Thoracic aorta (tissue), 2 donors: ENCODE data around the gene STX2. TPM values are rescaled to one million over a fixed set of nuclear protein-coding genes. Genes with fewer than 3 reads are reported as not detected.

ENCODE experiments used
- ATAC-seq: fragments of 150-250 bp; one replicate; pipeline ENCODE4 v1.8.0; 2017; ENCODE audit warnings: low read depth; ENCODE audit not compliant: insufficient number of reproducible peaks, low FRiP score
- DNase-seq: peaks from one replicate; pipeline ENCODE4 v3.0.0-alpha.2; 2020; ENCODE audit warnings: low spot score
- H3K27ac ChIP-seq, 2 donors: fragments of 200-600 bp; sonication (generic); 1 replicate in 1 of 2; 2 replicates in 1 of 2; pipeline ENCODE4 v1.5.1; 2016; ENCODE audit warnings: mild to moderate bottlenecking in 2 of 2, moderate library complexity in 2 of 2
- H3K27me3 ChIP-seq: fragments of 200-600 bp; sonication (generic); replicated peaks from 2 replicates; pipeline ENCODE4 v1.6.0; 2016; ENCODE audit warnings: mild to moderate bottlenecking; ENCODE audit not compliant: insufficient read depth
- H3K36me3 ChIP-seq: fragments of 200-600 bp; sonication (generic); one replicate; pipeline ENCODE4 v1.5.1; 2016
- H3K4me1 ChIP-seq, 2 donors: fragments of 200-600 bp; sonication (generic); 1 replicate in 1 of 2; 2 replicates in 1 of 2; pipeline versions ENCODE4 v1.5.1 to v1.6.0; 2016; ENCODE audit warnings: low read depth in 2 of 2, mild to moderate bottlenecking in 1 of 2; ENCODE audit not compliant: control insufficient read depth in 1 of 2
- H3K4me3 ChIP-seq: fragments of 200-600 bp; sonication (generic); 2 replicates; pipeline ENCODE4 v1.5.1; 2016; ENCODE audit warnings: mild to moderate bottlenecking
- H3K9me3 ChIP-seq: fragments of 200-600 bp; sonication (generic); 2 replicates; pipeline ENCODE4 v1.5.1; 2016
- total RNA-seq, 2 donors: library from RNA; depleted of rRNA; stranded (reverse); fragments of >200 nt; gene quantifications; one replicate each; pipeline versions ENCODE4 v1.1.0 to v1.2.3, GENCODE V29; 2016
- TF ChIP-seq, protein P1 (sequence below): fragments of 200-600 bp; sonication (generic); IDR thresholded peaks from one replicate; pipeline ENCODE4 v1.5.1; 2019; ENCODE audit warnings: antibody characterized with exemption

The STX2 gene
- total RNA-seq, 2 donors from 2014 or later: 27.3 to 27.9 TPM

- H3K36me3 ChIP-seq: no peaks in the 10 kb centered on the region
- no peak for ATAC-seq
- peaks cover 0 to under 1% of the 10 kb centered on the region in 2 donors for H3K4me1 ChIP-seq
- H3K4me3 ChIP-seq: no peak overlapping the region
- H3K27me3 ChIP-seq: no peaks in the 10 kb centered on the region
- TF ChIP-seq, protein P1, sequence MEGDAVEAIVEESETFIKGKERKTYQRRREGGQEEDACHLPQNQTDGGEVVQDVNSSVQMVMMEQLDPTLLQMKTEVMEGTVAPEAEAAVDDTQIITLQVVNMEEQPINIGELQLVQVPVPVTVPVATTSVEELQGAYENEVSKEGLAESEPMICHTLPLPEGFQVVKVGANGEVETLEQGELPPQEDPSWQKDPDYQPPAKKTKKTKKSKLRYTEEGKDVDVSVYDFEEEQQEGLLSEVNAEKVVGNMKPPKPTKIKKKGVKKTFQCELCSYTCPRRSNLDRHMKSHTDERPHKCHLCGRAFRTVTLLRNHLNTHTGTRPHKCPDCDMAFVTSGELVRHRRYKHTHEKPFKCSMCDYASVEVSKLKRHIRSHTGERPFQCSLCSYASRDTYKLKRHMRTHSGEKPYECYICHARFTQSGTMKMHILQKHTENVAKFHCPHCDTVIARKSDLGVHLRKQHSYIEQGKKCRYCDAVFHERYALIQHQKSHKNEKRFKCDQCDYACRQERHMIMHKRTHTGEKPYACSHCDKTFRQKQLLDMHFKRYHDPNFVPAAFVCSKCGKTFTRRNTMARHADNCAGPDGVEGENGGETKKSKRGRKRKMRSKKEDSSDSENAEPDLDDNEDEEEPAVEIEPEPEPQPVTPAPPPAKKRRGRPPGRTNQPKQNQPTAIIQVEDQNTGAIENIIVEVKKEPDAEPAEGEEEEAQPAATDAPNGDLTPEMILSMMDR: no peak
- no peak for DNase-seq
- no peak overlapping the region for H3K27ac ChIP-seq
- H3K9me3 ChIP-seq: no peaks in the 10 kb centered on the region
Observed at GRCh38 chr12:130832561-130833209, 6.4 kb downstream of the STX2 start.

- Histone ChIP-seq H3K4me3 (no peak overlapping the region), H3K27me3 (no peaks in the 10 kb centered on the region), H3K27ac (no peak overlapping the region), H3K9me3 (no peaks in the 10 kb centered on the region), H3K4me1 (peaks cover 0 to 3% of the 10 kb centered on the region in 2 donors), H3K36me3 (no peaks in the 10 kb centered on the region)
- TF ChIP-seq, protein P1: no peak
- ATAC-seq: no peak
- DNase-seq: no peak
Observed at GRCh38 chr12:130831876-130832405, 7.1 kb downstream of the STX2 start.

DNA sequence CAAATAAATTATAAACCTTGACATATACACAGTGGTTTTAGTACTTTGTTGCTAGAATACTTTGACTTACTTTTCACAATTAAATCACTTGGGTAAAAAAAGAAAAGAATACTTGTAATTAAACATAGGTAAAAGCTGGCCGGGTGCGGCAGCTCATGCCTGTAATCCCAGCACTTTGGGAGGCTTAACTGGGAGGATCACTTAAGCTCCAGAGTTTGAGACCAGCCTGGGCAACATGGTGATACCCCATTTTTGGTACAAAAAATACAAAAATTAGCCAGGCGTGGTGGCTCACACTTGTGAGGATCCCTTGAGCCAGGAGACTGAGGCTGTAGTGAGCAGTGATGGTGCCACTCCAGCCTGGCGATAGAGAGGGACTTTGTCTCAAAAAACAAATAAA is 7.8 kb downstream of the STX2 start:
- Histone ChIP-seq H3K36me3 (no peaks in the 10 kb centered on the region), H3K27me3 (no peaks in the 10 kb centered on the region), H3K4me3 (no peak overlapping the region), H3K9me3 (no peaks in the 10 kb centered on the region), H3K4me1 (peaks cover 0 to 3% of the 10 kb centered on the region in 2 donors), H3K27ac (no peak overlapping the region)
- no peak for ATAC-seq
- TF ChIP-seq, protein P1: no peak
- no peak for DNase-seq

DNA sequence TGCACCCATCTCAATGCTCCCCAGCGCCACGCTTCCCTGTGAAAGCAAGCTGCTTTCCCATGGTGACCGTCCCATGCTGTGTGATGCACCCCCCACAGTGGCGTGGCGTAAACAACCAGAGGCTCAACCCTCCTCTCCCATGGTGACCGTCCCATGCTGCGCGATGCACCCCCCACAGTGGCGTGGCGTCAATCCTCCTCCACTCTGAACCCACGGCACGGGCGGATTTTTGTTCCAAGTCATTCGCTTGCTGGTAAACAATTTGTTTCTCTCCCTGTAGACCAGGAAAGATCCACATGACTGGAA is 8.9 kb downstream of the STX2 start:
- no peak overlapping the region for H3K27ac ChIP-seq
- H3K4me1 ChIP-seq: peaks cover 0 to 3% of the 10 kb centered on the region in 2 donors
- DNase-seq (no peak), ATAC-seq (no peak)
- H3K27me3 ChIP-seq: no peaks in the 10 kb centered on the region
- H3K9me3 ChIP-seq: no peaks in the 10 kb centered on the region
- no peaks in the 10 kb centered on the region for H3K36me3 ChIP-seq
- TF ChIP-seq, protein P1: no peak
- H3K4me3 ChIP-seq: no peak overlapping the region

DNA sequence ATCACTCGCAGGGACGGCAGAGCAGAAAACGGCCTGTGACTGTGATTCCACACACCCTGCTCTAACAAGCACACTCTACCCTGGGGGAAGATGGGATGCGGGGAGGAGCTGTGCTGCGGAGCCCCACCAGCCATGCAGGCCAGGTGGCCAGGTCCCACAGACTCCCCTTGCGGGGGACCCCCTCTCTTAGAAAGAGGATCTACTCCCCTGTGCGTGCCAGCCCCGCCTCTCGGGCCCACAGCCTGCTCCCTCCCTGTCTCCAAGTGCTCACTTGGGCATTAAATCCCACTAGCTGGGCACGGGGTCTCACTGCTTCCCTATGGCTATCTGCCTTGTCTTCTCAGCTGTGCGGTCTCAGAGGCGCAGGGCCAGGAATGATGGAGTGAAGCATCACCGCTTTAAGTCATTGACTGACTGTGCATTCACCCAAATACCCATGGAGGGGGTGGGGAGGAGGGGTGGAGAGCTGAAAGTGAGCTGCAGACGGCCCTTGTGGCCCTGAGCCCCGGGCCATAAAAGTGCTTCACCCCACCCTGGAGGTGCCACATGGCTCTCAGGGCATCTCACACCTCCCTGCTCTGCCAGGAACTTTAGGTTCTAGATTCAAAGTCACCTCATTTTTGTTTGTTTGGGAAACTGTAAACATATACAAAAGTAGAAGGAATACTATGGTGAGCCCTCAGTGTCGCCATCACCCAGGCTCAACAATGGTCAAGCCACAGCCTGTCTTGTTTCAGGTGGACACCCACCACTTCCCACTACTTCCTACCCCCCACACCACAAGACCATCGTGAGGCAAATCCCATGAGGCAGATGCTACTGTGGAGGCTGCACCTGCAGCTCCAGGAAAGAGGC is 9.4 kb downstream of the STX2 start:
- DNase-seq: no peak

More for the DNA sequence above, 9.4 kb downstream of the STX2 start:
- no peaks in the 10 kb centered on the region for H3K9me3 ChIP-seq
- no peak overlapping the region for H3K27ac ChIP-seq
- no peaks in the 10 kb centered on the region for H3K36me3 ChIP-seq
- TF ChIP-seq, protein P1: no peak
- ATAC-seq: no peak
- peaks cover 0 to 3% of the 10 kb centered on the region in 2 donors for H3K4me1 ChIP-seq
- H3K27me3 ChIP-seq: no peaks in the 10 kb centered on the region
- H3K4me3 ChIP-seq: no peak overlapping the region
